GM12873 (cell line): Measurements from ENCODE around the gene KMT2A.
A peak's percentile ranks its signal among the peaks of the same experiment; 100 is the strongest.

ENCODE experiments used
- CTCF ChIP-seq: IDR thresholded peaks from 2 replicates; pipeline ENCODE4 v1.5.1; 2012; ENCODE audit warnings: low read depth, mild to moderate bottlenecking, moderate library complexity, low read length, control low read depth; ENCODE audit not compliant: insufficient read depth; ENCODE audit errors: missing control alignments

Gene KMT2A

GRCh38 chr11:118437208-118438125, 1.2 kb downstream of the KMT2A start:
- TF ChIP-seq CTCF = no peak

- TF ChIP-seq CTCF = peak; percentile 3
Observed at GRCh38 chr11:118438314-118438931, 2.1 kb downstream of the KMT2A start.

- no peak for TF ChIP-seq CTCF
Observed at GRCh38 chr11:118439646-118440045, 3.4 kb downstream of the KMT2A start.

- TF ChIP-seq CTCF = no peak
Observed at GRCh38 chr11:118441770-118442275, 5.5 kb downstream of the KMT2A start.

GRCh38 chr11:118442301-118442700, 6.0 kb downstream of the KMT2A start:
- no peak for TF ChIP-seq CTCF

GRCh38 chr11:118442908-118443589, 6.8 kb downstream of the KMT2A start:
- no peak for TF ChIP-seq CTCF

- TF ChIP-seq CTCF = no peak
Observed at GRCh38 chr11:118443590-118444218, 7.4 kb downstream of the KMT2A start.
